ENCODE results near the gene ZFP36.
"Not testable (repeated sequence)": the region's sequence is repeated elsewhere in the genome, so short reads cannot be mapped to it uniquely, and the experiment has no call there.

ZFP36 gene

DNA sequence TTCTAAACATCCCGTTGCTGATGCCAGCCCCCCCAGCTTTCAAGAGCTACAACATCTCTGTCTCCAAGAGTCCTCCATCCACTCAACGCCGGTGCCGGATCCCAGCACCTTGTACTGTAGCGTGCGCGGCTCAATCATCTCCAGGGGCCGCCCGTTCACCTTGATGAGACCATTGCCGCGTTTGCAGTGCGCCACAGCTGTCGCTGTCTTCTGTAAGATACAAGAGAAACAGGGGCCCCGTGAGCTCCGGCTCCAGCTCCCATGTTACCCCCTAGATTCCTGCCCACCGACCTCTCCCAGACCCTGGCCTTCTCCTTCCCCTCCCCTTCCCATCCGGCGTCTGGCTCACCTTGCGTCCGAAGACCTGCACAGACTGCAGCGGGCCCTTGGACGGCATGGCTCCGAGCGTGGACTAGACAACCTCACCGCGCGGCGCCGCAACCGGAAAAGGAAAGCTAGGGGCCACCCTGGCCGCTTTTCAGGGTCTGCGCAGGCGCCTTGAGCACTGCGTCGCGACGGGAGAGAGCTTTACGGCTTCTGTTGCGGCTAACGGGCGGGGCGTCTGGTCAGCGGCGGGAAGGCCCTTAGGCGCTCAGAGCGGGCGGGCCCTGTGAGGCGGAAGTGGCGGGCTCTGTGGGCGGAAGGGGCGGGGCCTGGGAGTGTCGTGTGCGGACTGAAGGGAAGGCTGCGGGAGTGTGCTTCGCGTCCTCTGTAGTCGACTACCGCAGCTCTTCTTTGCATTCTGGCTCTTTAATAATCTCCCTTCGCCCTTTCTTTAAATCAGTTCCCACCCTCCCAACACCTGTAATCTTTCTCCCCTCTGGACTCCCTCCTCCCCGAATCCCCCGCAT is 29.1 kb downstream of the ZFP36 start, which contains the start of gene RPS16:
Gene RPS16, minus strand, starts transcription at position 451 of the 851 bp plus-strand sequence. Its CDS starts 54 bp downstream, at position 397.
- peak; percentile 99 for DNase-seq (ENCODE audit: low read depth in 1 of 2, low spot score in 1 of 2)

DNA sequence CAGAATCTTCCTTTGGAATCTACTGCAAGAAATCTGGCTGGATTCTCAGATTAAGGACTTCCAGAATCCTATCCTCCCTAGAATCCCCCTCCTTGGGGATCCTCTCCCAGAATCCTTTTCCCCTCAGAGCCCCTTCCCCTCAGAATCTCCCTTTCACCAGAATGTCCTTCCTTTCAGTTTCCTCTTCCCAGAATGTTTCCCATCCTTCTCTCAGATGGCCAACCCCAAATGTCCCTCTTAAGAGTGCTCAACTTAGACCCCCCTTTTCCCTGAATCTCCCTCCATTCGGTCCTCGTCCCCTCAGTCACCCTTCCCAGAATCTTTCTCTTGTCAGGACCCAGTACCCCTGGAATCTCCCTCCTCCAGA is 29.7 kb downstream of the ZFP36 start:
- DNase-seq (ENCODE audit: low read depth in 1 of 2, low spot score in 1 of 2): no peak

DNA sequence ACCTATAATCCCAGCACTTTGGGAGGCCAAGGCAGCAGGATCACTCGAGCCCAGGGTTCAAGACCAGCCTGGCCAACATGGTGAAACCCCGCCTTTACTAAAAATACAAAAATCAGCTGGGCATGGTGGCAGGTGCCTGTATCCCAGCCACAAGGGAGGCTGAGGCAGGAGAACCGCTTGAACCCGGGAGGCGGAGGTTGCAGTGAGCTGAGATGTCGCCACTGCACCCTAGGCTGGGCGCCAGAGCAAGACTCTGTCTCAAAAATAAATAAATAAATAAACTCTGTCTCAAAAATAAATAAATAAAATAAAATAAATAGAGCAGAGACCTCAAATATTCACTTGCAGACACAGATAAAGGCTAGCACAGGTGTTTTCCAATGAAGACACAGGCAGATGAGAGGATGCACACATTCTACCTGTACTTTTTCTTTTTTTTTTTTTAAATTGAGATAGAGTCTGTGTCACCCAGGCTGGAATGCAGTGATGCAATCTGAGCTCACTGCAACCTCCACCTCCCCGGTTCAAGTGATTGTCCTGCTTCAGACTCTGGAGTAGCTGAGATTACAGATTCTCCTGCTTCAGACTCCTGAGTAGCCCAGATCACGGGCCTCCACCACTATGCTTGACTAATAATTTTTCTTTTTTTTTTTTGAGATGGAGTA is 31.8 kb downstream of the ZFP36 start:
- no peak for DNase-seq (ENCODE audit: low read depth in 1 of 2, low spot score in 1 of 2)

DNA sequence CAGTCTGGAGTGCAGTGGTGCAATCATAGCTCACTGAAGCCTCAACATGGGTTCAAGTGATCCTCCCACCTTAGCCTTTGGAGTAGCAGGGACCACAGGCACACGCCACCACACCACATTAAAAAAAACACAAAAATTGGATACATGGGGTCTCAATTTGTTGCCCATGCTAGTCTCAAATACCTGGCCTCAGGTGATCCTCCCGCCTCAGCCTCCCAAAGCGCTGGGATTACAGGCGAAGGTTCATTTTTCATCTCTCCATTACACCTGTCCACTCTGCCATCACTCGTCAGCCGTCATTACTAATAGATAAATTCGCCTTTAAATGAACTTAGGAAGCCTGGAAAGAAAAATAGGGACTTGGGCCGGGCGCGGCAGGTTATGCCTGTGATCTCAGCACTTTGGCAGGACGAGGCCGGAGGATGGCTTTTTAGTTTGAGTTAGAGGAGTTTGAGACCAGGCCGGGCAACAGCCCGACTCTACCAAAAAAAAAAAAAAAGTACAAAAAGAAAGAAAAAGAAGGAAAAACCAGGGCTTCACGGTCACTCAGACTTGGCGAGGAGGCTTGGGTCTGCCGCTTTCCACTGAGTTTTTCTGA is 38.0 kb downstream of the ZFP36 start:
- no peak for DNase-seq (ENCODE audit: low read depth in 1 of 2, low spot score in 1 of 2)

DNA sequence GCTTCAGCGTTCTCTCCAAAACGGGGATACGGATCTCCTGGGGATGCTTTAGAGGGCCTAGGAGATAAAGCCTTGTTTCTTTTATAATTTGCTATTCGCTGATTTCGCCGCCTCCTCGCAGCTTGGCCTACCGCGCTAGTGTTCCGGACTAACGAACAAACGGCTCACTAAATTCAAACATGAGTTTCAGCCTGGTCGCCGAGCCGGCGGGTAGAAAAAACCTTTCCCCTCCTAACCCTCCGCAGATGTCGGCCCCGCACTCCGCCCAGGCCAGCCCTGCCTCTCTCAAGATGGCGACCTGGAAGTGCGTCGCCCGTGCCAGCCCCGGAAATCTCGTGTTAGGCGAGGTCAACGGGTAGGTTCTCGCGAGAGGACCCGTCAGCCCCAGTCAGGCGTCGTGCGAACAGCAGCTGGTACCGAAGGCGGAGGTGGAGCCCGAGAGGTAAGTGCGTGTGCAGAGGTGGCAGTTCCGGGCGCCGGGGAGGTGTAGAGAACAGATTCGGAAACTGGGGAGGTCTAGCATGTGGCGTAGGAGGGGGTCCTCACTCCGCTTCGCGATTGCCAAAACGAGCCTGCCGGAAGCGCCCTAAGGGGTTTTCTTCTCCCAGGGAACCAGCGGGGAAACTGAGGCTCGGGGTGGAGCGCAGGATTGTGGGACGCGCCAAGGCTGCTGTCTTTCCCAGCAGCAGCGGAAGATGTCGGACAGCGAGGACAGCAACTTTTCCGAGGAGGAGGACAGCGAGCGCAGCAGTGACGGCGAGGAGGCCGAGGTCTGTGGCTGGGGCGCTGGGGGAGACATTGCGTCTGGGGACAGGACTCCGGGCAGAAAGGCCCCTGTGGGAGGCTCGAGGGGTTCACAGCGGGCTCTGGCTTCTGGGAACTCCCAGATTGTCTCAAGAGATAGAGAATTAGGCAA is 38.8 kb downstream of the ZFP36 start, which contains the start of gene SUPT5H:
Gene SUPT5H, plus strand, starts transcription at position 387 of the 916 bp plus-strand sequence. Its CDS starts 309 bp downstream, at position 696.
- peak; percentile 91 to 94 for DNase-seq (ENCODE audit: low read depth in 1 of 2, low spot score in 1 of 2)

DNA sequence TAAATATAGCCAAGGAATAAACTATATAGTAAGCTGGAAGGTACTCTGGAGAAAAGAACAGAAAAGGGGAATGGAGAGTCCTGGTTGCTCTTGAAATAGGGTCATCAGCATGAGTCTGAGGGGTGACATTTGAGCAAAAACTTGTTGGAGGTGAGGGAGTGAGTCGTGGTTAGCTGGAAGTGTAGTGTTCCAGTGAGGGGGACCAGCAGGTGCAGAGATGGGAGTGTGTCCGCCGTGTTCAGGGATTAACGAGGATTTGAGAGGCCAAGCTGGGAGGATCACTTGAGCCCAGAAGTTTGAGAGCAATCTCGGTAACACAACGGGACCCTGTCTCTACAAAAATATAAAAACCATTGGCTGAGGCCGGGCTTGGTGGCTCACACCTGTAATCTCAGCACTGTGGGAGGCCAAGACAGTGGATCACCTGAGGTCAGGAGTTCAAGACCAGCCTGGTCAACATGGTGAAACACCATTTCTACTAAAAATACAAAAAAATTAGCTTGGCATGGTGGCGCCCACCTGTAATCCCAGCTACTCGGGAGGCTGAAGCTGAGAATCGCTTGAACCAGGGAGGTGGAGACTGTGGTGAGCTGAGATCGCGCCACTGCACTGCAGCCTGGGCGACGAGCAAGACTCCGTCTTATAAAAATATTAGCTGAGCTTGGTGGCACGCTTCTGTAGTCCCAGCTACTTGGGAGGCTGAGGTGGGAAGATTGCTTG is 39.9 kb downstream of the ZFP36 start:
- DNase-seq (ENCODE audit: low read depth in 1 of 2, low spot score in 1 of 2): no peak

DNA sequence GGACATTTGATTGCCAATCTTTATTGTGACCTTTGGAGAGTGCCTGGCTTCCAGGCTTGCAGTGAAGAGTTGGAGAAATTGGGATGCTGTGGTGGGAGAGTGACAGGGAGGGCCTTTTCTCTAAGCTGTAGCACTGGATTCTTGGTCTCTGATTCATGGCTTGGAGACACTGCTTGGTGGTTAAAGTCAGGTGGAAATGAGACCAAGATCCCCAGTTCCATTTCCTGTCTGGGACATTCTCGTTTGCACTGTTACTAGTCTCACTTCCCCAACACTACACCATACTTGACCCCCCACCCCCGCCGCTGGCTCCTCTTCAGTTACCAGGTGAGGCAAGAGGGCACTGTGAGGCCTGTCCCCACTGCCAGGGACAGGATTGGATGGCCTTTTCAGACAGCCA is 41.6 kb downstream of the ZFP36 start:
- no peak for DNase-seq (ENCODE audit: low read depth in 1 of 2, low spot score in 1 of 2)

DNA sequence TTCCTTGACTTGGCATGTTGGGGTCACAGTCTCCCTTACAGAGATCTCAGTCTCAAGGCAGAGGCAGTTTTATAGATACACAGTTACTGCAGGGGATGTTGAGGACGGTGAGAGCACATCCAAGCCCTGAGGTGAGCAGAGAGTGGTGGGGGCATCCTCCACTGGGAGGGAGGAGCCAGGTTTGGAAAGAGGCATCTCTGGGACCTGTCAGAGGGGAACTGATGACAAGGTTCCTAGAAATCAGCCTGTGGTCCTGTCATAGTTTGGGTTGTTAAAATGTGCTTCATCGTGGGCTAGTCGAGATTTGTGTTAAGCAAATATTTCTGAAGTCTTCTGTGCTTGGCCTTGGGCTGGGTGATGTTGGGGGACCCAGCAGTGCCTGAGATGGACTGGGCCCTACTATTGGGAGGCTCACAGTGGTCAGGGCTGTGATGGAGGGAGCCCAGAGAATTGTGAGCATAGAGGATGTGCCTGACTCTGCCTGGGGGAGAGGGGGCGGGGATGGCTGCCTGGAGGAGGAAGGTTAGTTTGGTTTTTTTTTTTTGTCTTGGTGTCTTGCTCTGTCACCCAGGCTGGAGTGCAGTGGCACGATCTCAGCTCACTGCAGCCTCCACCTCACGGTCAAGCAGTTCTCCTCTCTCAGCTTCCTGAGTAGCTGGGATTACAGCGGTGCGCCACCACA is 42.6 kb downstream of the ZFP36 start:
- DNase-seq (ENCODE audit: low read depth in 1 of 2, low spot score in 1 of 2): no peak

DNA sequence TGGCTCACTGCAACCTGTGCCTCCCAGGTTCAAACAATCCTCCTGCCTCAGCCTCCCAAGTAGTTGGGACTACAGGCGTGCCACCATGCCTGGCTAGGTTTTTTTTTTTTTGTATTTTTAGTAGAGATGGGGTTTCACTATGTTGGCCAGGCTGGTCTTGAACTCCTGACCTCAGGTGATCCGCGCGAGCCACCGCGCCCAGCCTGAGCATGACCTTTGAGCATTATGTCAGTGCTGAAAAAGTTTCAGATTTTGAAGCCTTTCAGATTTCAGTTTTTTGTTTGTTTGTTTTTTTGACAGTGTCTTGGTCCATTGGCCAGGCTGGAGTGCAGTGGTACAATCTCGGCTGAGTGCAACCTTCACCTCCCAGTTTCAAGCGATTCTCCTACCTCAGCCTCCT is 44.6 kb downstream of the ZFP36 start:
- not testable (repeated sequence) for DNase-seq (ENCODE audit: low read depth in 1 of 2, low spot score in 1 of 2)

Measured in stimulated activated CD4-positive, alpha-beta T cell treated with anti-CD3 and anti-CD28 coated beads, Interleukin-15, amount 100 ng/mL, for 1 hour (primary cell).